Measurements from ENCODE around the gene SLC1A7.

SLC1A7 gene

DNA sequence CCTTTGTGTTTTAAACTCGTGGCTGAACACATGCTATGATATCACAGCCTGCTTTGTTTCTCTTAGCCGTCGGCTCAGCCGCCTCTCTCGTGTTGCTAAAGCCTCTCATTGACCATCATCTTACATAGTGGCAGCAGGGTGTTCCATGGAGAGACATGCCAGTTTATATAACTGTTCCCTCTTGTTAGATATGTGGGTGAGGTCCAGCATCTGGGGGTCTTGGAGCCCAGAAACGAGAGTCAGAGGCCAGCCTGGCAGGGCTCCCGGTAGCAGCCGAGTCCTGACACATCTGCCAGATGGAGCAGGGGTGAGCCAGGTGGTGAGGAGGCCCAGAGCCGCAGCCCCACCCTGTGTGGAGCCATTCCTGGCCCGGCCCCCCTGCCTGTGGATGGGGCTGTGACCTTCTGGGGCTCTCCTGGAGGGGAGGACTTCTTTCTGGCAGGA lies 68.5 kb downstream of the SLC1A7 start:
- Histone ChIP-seq H2AFZ (ENCODE audit: low read length, unreplicated experiment) (no peak overlapping the region), H3K4me3 (ENCODE audit: low read depth, low read length) (no peak overlapping the region), H3K27ac (ENCODE audit: low read depth, low read length) (no peak overlapping the region), H3K4me1 (ENCODE audit: control insufficient read depth, insufficient read depth, low read length, unreplicated experiment) (no peaks in the 10 kb centered on the region), H3K79me2 (ENCODE audit: control insufficient read depth, insufficient read depth, low read length, unreplicated experiment) (no peaks in the 10 kb centered on the region), H3K27me3 (ENCODE audit: insufficient read depth, low read length) (no peaks in the 10 kb centered on the region), H3K36me3 (ENCODE audit: insufficient read depth, low read length) (no peaks in the 10 kb centered on the region)

- H2AFZ ChIP-seq (ENCODE audit: low read length, unreplicated experiment), result no peak overlapping the region
- no peaks in the 10 kb centered on the region for H3K36me3 ChIP-seq (ENCODE audit: insufficient read depth, low read length)
- H3K27ac ChIP-seq (ENCODE audit: low read depth, low read length), result no peak overlapping the region
- H3K4me3 ChIP-seq (ENCODE audit: low read depth, low read length), result no peak overlapping the region
- no peaks in the 10 kb centered on the region for H3K79me2 ChIP-seq (ENCODE audit: control insufficient read depth, insufficient read depth, low read length, unreplicated experiment)
- H3K4me1 ChIP-seq (ENCODE audit: control insufficient read depth, insufficient read depth, low read length, unreplicated experiment), result no peaks in the 10 kb centered on the region
- H3K27me3 ChIP-seq (ENCODE audit: insufficient read depth, low read length), result no peaks in the 10 kb centered on the region
These were observed 69.2 kb downstream of the SLC1A7 start for GRCh38 chr1:53073287-53073686.

DNA sequence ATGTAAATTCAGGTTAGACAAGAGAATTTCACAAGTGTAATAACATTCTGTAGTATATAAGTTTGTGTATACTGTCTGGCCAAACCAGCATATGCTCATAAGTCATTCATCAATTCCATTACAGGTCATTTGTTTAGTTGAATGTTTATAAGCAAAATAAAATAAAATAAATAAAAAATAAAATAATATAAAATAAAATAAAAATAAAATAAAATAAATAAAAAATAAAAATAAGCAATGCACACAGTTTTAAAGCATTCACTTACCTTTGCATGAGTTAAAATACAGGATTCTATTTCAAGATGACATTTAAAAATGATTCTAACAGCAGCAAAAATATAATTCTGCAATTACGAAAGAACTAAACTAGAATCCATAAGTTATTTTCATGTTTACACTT lies 70.5 kb downstream of the SLC1A7 start:
- no peaks in the 10 kb centered on the region for H3K36me3 ChIP-seq (ENCODE audit: insufficient read depth, low read length)
- no peaks in the 10 kb centered on the region for H3K79me2 ChIP-seq (ENCODE audit: control insufficient read depth, insufficient read depth, low read length, unreplicated experiment)
- no peaks in the 10 kb centered on the region for H3K4me1 ChIP-seq (ENCODE audit: control insufficient read depth, insufficient read depth, low read length, unreplicated experiment)
- no peaks in the 10 kb centered on the region for H3K27me3 ChIP-seq (ENCODE audit: insufficient read depth, low read length)
- no peak overlapping the region for H2AFZ ChIP-seq (ENCODE audit: low read length, unreplicated experiment)
- no peak overlapping the region for H3K27ac ChIP-seq (ENCODE audit: low read depth, low read length)
- H3K4me3 ChIP-seq (ENCODE audit: low read depth, low read length), result no peak overlapping the region

- Histone ChIP-seq H2AFZ (ENCODE audit: low read length, unreplicated experiment) (no peak overlapping the region), H3K36me3 (ENCODE audit: insufficient read depth, low read length) (no peaks in the 10 kb centered on the region), H3K79me2 (ENCODE audit: control insufficient read depth, insufficient read depth, low read length, unreplicated experiment) (no peaks in the 10 kb centered on the region), H3K4me3 (ENCODE audit: low read depth, low read length) (no peak overlapping the region), H3K4me1 (ENCODE audit: control insufficient read depth, insufficient read depth, low read length, unreplicated experiment) (no peaks in the 10 kb centered on the region), H3K27me3 (ENCODE audit: insufficient read depth, low read length) (no peaks in the 10 kb centered on the region), H3K27ac (ENCODE audit: low read depth, low read length) (no peak overlapping the region)
These were observed 71.1 kb downstream of the SLC1A7 start for GRCh38 chr1:53071167-53071865.

GRCh38 chr1:53070621-53071020 lies 71.8 kb downstream of the SLC1A7 start:
- no peaks in the 10 kb centered on the region for H3K4me1 ChIP-seq (ENCODE audit: control insufficient read depth, insufficient read depth, low read length, unreplicated experiment)
- H3K79me2 ChIP-seq (ENCODE audit: control insufficient read depth, insufficient read depth, low read length, unreplicated experiment), result no peaks in the 10 kb centered on the region
- H2AFZ ChIP-seq (ENCODE audit: low read length, unreplicated experiment), result no peak overlapping the region
- no peaks in the 10 kb centered on the region for H3K36me3 ChIP-seq (ENCODE audit: insufficient read depth, low read length)
- no peak overlapping the region for H3K27ac ChIP-seq (ENCODE audit: low read depth, low read length)
- no peak overlapping the region for H3K4me3 ChIP-seq (ENCODE audit: low read depth, low read length)
- H3K27me3 ChIP-seq (ENCODE audit: insufficient read depth, low read length), result no peaks in the 10 kb centered on the region

DNA sequence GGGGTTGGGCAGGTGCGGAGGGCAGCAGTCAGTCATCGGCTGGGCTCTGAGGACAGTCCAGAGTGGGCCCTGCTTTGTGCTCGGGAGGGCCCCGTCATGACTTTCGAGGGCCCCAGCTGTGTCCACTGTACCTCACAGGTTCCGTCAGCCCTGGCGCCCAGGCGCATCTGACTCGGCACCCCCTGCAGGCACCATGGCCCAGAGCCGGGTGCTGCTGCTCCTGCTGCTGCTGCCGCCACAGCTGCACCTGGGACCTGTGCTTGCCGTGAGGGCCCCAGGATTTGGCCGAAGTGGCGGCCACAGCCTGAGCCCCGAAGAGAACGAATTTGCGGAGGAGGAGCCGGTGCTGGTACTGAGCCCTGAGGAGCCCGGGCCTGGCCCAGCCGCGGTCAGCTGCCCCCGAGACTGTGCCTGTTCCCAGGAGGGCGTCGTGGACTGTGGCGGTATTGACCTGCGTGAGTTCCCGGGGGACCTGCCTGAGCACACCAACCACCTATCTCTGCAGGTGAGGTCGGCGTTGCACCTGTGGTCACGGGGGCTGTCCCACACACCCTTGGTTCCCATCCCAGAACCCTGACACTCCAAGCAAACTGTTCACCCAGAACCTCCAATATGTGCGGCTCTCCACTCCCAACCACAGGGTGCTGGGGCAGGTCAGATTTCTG lies 72.6 kb downstream of the SLC1A7 start:
- Histone ChIP-seq H3K27me3 (ENCODE audit: insufficient read depth, low read length) (no peaks in the 10 kb centered on the region), H3K27ac (ENCODE audit: low read depth, low read length) (no peak overlapping the region), H3K79me2 (ENCODE audit: control insufficient read depth, insufficient read depth, low read length, unreplicated experiment) (no peaks in the 10 kb centered on the region), H2AFZ (ENCODE audit: low read length, unreplicated experiment) (no peak overlapping the region), H3K36me3 (ENCODE audit: insufficient read depth, low read length) (no peaks in the 10 kb centered on the region), H3K4me3 (ENCODE audit: low read depth, low read length) (no peak overlapping the region), H3K4me1 (ENCODE audit: control insufficient read depth, insufficient read depth, low read length, unreplicated experiment) (no peaks in the 10 kb centered on the region)

DNA sequence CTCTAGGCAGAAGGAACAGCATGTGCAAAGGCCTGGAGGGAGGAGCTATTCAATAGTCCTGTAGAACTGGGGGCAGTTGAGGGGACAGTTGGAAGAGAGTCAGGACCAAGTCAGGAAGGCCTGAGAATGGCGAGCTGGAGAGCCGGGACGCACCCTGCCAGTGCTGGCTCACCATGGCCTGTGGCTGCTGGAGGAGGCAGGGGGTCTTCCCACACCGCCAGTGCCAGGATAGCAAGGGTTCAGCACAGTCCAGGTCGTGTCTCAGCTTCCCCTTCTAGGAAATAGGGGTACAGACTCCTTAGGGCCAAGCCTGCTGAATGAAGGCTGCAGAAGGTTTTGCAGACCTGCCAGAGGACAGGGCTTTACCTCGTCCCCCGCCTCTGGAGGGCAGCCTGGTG lies 73.2 kb downstream of the SLC1A7 start:
- no peaks in the 10 kb centered on the region for H3K79me2 ChIP-seq (ENCODE audit: control insufficient read depth, insufficient read depth, low read length, unreplicated experiment)
- H3K36me3 ChIP-seq (ENCODE audit: insufficient read depth, low read length), result no peaks in the 10 kb centered on the region
- H3K4me3 ChIP-seq (ENCODE audit: low read depth, low read length), result no peak overlapping the region
- H3K27ac ChIP-seq (ENCODE audit: low read depth, low read length), result no peak overlapping the region
- H3K4me1 ChIP-seq (ENCODE audit: control insufficient read depth, insufficient read depth, low read length, unreplicated experiment), result no peaks in the 10 kb centered on the region
- peaks cover under 1% of the 10 kb centered on the region; the same call in 1 of the 2 replicates for H3K27me3 ChIP-seq (ENCODE audit: insufficient read depth, low read length)
- H2AFZ ChIP-seq (ENCODE audit: low read length, unreplicated experiment), result no peak overlapping the region

DNA sequence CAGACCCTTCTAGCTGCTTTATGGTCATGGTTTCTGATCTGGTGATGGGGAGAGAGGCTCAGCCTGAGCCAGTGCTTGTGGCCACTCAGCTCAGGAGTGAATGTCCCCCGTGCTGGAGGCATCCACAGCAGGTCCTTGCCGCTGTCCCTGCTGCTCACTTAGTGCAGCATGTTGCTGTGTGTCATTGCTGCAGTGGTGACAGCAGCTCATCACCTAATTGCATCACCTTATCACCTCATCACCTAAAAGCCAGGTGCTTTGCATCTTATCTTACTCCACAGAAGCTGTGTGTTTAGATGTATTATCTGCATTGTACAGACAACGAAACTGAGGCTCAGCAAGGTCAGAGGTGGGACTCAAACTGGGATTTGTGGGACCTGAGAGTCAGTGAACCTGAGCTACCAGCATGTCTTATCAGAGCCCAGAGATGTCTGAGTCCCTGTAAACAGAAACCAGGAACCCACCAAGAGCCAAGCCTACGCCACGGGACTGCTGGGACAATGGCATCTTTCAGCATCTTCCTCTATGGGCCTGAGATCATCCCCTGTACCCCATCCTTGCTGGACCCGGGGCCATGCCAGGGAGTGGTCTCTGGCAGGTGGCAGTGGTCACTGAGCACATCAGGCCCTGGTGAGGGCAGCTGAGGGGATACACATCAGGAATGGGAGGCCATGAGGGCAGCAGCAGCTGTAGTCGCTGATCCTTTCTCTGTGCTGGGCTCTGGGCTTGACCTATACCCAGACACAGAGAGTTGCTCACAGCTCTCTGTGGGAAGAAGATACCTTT lies 73.9 kb downstream of the SLC1A7 start:
- no peak overlapping the region for H3K4me3 ChIP-seq (ENCODE audit: low read depth, low read length)
- no peak overlapping the region for H3K27ac ChIP-seq (ENCODE audit: low read depth, low read length)
- H3K36me3 ChIP-seq (ENCODE audit: insufficient read depth, low read length), result no peaks in the 10 kb centered on the region
- no peaks in the 10 kb centered on the region for H3K4me1 ChIP-seq (ENCODE audit: control insufficient read depth, insufficient read depth, low read length, unreplicated experiment)
- no peaks in the 10 kb centered on the region for H3K79me2 ChIP-seq (ENCODE audit: control insufficient read depth, insufficient read depth, low read length, unreplicated experiment)
- no peak overlapping the region for H2AFZ ChIP-seq (ENCODE audit: low read length, unreplicated experiment)
- H3K27me3 ChIP-seq (ENCODE audit: insufficient read depth, low read length), result peaks cover 8% of the 10 kb centered on the region

DNA sequence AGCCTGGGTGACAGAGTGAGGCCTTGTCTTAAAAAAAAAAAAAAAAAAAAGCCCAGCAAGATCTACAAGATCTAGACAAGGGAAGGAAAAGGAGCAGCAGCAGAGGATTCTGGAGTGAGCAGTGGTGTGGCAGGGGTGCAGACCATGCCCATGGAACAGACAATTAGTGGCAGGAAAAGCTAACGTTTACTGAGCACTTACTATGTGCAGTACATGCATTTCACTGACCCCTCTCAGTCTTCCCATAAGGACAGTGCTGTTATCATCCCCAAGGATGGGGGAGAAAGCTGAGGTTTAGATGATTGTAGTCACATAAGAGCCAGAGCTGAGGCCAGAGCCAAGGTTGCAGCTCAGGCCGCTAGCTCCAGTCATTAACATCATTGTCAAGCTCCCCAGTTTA lies 74.6 kb downstream of the SLC1A7 start:
- no peak overlapping the region for H3K4me3 ChIP-seq (ENCODE audit: low read depth, low read length)
- no peaks in the 10 kb centered on the region for H3K4me1 ChIP-seq (ENCODE audit: control insufficient read depth, insufficient read depth, low read length, unreplicated experiment)
- no peak overlapping the region for H3K27ac ChIP-seq (ENCODE audit: low read depth, low read length)
- H3K36me3 ChIP-seq (ENCODE audit: insufficient read depth, low read length), result no peaks in the 10 kb centered on the region
- no peak overlapping the region for H2AFZ ChIP-seq (ENCODE audit: low read length, unreplicated experiment)
- H3K27me3 ChIP-seq (ENCODE audit: insufficient read depth, low read length), result peaks cover 14% of the 10 kb centered on the region
- H3K79me2 ChIP-seq (ENCODE audit: control insufficient read depth, insufficient read depth, low read length, unreplicated experiment), result no peaks in the 10 kb centered on the region

DNA sequence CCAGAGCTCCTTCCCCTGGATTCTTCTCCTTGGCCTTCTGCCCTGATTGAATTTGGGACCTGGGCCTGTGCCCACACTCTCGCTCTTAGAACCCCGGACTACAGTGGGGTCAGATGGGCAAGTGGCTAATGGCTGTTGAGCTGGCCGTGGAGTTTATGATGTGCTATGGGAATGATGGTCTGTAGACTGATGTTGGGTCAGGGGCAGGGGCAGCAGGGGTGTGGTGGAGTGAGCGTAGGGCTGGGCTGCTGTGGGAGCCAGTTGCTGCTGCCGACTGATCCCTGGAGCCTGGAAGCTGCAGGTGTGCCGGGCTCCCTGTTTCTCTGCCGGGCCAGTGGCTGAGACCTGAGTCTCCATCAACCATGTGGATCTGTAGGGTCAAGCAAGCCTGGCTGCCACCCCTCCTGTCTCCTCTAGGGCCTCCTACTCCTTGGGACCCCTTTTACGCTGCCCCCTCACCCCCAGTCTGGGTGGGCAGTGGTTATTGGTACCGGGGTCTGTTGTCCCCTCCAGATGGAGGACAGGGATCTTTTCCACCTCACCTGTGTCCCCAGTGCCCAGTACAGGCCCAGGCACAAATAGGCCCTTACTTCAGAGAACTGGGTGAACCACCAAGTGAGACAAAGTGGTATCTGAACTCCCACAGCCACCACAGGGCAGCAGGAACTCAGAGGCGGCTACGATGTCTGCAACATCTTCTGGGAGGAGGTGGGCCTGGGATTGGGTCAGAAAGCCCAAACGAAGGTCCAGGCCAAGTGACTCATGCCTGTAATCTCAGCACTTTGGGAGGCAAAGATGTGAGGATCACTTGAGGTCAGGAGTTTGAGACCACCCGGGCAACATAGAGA lies 75.3 kb downstream of the SLC1A7 start:
- Histone ChIP-seq H3K4me3 (ENCODE audit: low read depth, low read length) (no peak overlapping the region), H3K36me3 (ENCODE audit: insufficient read depth, low read length) (no peaks in the 10 kb centered on the region), H3K79me2 (ENCODE audit: control insufficient read depth, insufficient read depth, low read length, unreplicated experiment) (no peaks in the 10 kb centered on the region), H3K4me1 (ENCODE audit: control insufficient read depth, insufficient read depth, low read length, unreplicated experiment) (no peaks in the 10 kb centered on the region), H2AFZ (ENCODE audit: low read length, unreplicated experiment) (no peak overlapping the region), H3K27ac (ENCODE audit: low read depth, low read length) (no peak overlapping the region), H3K27me3 (ENCODE audit: insufficient read depth, low read length) (peaks cover 22% of the 10 kb centered on the region)

Measured in ACC112 (cell line).